ENCODE data around the gene SLCO4A1.

Gene SLCO4A1

DNA sequence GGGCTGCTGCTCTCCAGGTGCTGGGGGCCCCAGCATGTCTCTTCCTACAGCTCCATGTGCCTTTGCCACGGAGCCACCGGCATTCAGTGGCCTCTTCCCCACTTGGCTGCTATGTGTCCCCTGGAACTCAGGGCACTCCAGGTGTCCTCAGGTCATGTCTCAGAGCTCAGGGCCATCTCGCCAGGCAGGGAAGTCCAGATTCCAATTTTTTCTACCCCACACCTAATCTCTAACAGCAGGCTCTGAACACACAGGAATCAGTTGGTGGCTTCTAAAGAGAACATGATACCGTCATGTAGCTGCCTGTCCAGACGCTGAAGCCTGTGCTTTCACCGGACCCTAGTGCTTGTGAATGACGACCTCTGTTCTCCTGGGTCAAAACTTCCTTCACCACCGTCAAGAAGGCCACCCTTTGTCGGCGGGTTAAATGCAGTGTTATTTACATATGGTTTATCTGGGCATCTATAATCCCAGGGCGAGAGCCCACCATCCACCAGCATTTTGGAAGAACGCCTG lies 4.2 kb upstream of the SLCO4A1 start:
- no peak overlapping the region for H3K9ac ChIP-seq (ENCODE audit: low read length)
- H3K4me3 ChIP-seq (ENCODE audit: low read length) = no peak overlapping the region
- H3K36me3 ChIP-seq (ENCODE audit: control insufficient read depth, insufficient read depth, low read length) = no peaks in the 10 kb centered on the region
- H3K27me3 ChIP-seq (ENCODE audit: control insufficient read depth, insufficient read depth, low read length) = peaks cover 21% of the 10 kb centered on the region
- peaks cover 9% of the 10 kb centered on the region for H3K4me1 ChIP-seq (ENCODE audit: control insufficient read depth, insufficient read depth, low read length)
- H3K9me3 ChIP-seq (ENCODE audit: control insufficient read depth, low read length) = no peaks in the 10 kb centered on the region

DNA sequence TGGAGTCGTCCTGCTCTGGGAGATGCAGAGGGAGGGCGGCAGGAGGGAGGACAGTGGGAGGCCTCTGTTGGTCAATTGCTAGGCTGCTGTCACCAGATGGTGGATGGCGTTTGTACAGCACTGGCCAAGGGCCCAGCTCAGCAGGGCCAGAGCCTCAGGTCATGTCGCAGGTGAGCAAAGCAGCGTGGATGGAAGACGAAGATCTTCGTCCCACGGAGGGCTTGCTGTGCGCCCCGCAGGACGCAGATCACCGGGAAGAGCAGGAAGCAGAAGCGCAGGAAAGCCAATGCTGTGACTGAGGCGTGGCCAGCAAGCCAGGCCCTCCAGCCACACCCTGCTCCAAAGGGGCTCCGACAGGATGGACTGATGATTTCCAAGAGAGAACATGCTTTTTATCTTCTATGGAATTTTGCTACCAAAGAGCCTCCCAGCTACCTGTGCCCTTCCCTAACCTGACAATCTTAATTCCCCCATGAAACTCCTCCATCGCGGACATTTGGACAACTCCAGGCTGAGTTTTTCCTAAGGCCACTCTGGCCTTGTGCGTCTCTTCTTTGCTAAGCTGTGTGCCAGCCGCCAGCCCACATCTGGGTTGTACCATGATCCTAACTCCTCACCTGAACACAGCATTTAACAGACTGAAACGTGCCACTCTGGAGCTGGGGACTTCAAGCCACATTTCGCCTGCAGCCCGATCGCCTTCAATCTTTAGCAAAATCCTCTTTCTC lies 3.5 kb upstream of the SLCO4A1 start:
- no peaks in the 10 kb centered on the region for H3K9me3 ChIP-seq (ENCODE audit: control insufficient read depth, low read length)
- H3K36me3 ChIP-seq (ENCODE audit: control insufficient read depth, insufficient read depth, low read length) = no peaks in the 10 kb centered on the region
- H3K4me3 ChIP-seq (ENCODE audit: low read length) = no peak overlapping the region
- no peak overlapping the region for H3K9ac ChIP-seq (ENCODE audit: low read length)
- H3K27me3 ChIP-seq (ENCODE audit: control insufficient read depth, insufficient read depth, low read length) = peaks cover 21% of the 10 kb centered on the region
- peaks cover 16% of the 10 kb centered on the region for H3K4me1 ChIP-seq (ENCODE audit: control insufficient read depth, insufficient read depth, low read length)

DNA sequence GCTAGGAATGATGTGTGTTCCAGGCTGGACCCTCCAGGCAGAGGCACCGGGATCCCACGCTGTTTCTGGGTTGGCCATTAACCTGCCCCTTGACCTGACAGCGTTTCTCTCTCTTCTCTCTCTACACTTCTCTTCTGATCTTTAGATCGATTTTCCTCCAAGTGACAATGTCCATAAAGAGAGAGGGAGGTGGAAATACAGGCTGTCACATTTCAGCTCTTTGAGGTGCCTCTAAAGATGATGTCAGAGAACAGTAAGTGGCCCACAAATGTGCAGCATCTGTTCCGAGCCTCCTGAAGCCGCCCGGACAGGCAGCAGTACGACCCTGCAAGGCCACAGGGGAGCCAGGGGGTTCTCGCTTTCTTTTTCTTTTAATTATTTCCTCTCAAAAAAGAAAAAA lies 2.5 kb upstream of the SLCO4A1 start:
- Histone ChIP-seq H3K9me3 (ENCODE audit: control insufficient read depth, low read length) (no peaks in the 10 kb centered on the region), H3K4me3 (ENCODE audit: low read length) (no peak overlapping the region), H3K4me1 (ENCODE audit: control insufficient read depth, insufficient read depth, low read length) (peaks cover 25% of the 10 kb centered on the region), H3K36me3 (ENCODE audit: control insufficient read depth, insufficient read depth, low read length) (no peaks in the 10 kb centered on the region), H3K27me3 (ENCODE audit: control insufficient read depth, insufficient read depth, low read length) (peaks cover 16% of the 10 kb centered on the region), H3K9ac (ENCODE audit: low read length) (no peak overlapping the region)

DNA sequence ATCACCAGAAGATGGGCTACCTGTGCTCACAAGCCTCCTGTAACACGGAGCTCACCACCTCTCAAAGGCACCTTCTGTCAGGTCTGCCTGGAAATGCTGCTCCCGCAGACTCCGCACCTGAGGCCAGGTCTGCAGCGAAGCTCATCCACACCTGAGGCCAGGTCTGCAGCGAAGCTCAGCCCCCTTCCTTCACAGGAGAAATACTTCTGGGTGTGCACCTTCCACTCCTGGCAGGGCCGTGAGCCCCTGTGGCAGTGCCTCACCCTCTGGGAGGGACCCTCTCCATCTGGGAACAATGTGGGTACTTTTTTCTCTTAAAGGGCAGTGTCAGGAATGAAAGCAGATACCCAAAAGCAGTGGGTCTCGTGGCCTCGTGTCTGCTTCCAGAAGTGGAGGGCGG lies 1.4 kb upstream of the SLCO4A1 start:
- Histone ChIP-seq H3K27me3 (ENCODE audit: control insufficient read depth, insufficient read depth, low read length) (peaks cover 11% of the 10 kb centered on the region), H3K9ac (ENCODE audit: low read length) (no peak overlapping the region), H3K9me3 (ENCODE audit: control insufficient read depth, low read length) (no peaks in the 10 kb centered on the region), H3K4me3 (ENCODE audit: low read length) (no peak overlapping the region), H3K4me1 (ENCODE audit: control insufficient read depth, insufficient read depth, low read length) (peaks cover 36% of the 10 kb centered on the region), H3K36me3 (ENCODE audit: control insufficient read depth, insufficient read depth, low read length) (no peaks in the 10 kb centered on the region)

DNA sequence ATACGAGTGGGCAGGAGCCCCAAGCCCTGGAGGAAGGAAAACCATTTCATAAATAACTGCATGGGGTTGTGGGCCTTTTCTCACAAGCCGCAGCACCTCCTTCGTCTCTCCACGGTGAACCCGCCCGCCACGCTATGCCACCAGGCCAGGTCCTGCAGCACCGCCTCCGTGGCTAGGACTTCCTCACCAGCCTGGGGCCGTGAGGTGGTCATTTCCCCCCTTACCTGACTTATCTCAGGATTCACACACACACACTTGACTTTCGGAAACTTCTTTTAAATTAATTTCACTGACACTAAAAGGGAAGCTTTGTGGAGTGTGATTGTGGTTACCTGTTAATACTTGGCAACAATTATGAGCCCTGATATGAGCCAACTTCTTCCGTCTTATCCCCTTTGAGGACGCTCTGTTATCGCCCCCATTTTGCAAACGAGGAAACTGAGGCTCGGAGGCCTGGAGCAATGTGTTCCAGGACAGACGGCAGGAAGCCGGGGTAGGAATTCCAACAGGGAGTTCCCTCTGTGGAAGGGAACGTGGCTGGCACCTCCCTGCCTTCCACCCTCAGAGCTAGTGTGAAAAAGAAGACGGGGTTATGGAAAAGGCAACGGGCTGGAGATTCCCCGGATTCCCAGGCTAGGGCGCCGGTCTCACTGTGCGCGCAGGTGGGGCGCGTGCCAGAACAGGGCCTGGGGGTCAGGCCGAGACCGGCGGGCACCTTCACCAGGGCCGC lies 817 bp upstream of the SLCO4A1 start:
- H3K36me3 ChIP-seq (ENCODE audit: control insufficient read depth, insufficient read depth, low read length) = no peaks in the 10 kb centered on the region
- H3K4me1 ChIP-seq (ENCODE audit: control insufficient read depth, insufficient read depth, low read length) = peaks cover 42% of the 10 kb centered on the region
- H3K4me3 ChIP-seq (ENCODE audit: low read length) = no peak overlapping the region
- peak overlapping the region; percentile 82 for H3K9ac ChIP-seq (ENCODE audit: low read length)
- H3K27me3 ChIP-seq (ENCODE audit: control insufficient read depth, insufficient read depth, low read length) = peaks cover 7% of the 10 kb centered on the region
- H3K9me3 ChIP-seq (ENCODE audit: control insufficient read depth, low read length) = no peaks in the 10 kb centered on the region

DNA sequence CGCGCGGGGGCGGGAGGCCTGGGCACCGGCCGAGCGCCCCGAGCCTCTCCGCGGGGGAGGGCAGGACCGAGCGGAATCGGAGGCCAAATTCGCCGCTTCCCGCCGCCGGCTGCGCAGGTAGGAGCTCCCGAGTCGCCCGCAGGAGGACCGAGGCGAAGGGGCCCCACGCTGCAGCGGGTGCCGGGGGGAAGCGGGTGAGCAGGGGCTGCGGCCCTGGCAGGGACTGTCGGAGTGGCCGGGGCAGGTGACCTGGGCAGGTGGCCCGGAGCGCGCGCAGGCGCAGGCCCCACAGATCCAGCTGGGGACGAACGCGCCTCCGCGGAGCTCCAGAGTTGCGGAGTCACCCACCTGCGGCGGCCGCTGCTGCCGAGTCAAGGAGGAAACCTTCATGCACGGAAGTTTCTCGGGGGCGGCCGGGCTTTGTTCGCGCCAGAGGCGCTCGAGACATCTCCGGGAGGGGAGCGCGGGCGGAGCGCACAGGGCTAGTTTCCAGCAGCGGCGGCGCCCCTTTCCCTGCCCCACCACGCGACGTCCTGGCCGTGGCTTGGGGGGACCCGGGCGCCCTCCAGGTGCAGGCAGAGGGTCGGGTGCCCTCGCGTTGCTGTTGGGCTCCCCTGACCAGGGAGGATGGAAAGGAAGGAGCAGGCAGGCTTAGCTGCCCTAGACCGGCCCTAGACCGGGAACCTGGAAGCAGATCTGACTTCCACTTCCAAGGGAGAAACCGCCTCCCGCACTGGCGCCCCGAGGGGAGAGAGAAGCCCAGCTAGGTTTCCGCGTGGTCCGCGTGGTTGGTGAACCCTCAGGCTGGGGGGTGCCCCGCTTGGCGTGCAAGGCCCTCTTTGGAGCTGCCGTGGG lies 590 bp downstream of the SLCO4A1 start:
- H3K27me3 ChIP-seq (ENCODE audit: control insufficient read depth, insufficient read depth, low read length) = peaks cover 3% of the 10 kb centered on the region
- H3K4me3 ChIP-seq (ENCODE audit: low read length) = peak overlapping the region; percentile 53
- no peaks in the 10 kb centered on the region for H3K36me3 ChIP-seq (ENCODE audit: control insufficient read depth, insufficient read depth, low read length)
- H3K4me1 ChIP-seq (ENCODE audit: control insufficient read depth, insufficient read depth, low read length) = peaks cover 57% of the 10 kb centered on the region
- no peaks in the 10 kb centered on the region for H3K9me3 ChIP-seq (ENCODE audit: control insufficient read depth, low read length)
- H3K9ac ChIP-seq (ENCODE audit: low read length) = peak overlapping the region; percentile 82

DNA sequence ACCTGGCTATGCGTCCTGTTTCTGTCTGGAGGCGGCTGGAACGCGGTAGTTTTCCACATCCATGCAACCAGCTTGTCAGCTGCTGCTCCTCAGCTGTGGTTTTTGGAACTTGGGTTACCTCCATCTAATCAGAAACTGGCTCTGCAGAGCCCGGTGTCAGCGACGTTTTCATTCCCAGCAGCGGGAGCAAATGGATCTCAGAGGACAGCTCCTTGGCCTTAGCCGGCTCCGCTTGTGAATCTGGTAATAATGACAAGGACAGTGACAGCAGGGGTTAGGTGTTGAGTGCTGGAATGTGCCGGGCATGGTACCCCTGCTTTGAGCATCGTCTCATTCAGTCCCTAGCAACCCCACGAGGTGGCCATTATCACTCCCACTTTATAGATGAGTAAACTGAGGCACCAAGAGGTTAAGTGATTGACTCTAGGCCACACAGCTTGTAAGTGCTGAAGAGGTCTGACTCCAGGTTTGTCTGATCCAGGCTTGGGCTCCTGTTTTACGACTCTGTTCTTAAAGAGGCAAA lies 1.3 kb downstream of the SLCO4A1 start:
- Histone ChIP-seq H3K9me3 (ENCODE audit: control insufficient read depth, low read length) (no peaks in the 10 kb centered on the region), H3K4me1 (ENCODE audit: control insufficient read depth, insufficient read depth, low read length) (peaks cover 63% of the 10 kb centered on the region), H3K27me3 (ENCODE audit: control insufficient read depth, insufficient read depth, low read length) (peaks cover 3% of the 10 kb centered on the region), H3K9ac (ENCODE audit: low read length) (peak overlapping the region; percentile 82), H3K4me3 (ENCODE audit: low read length) (peak overlapping the region; percentile 53), H3K36me3 (ENCODE audit: control insufficient read depth, insufficient read depth, low read length) (no peaks in the 10 kb centered on the region)

DNA sequence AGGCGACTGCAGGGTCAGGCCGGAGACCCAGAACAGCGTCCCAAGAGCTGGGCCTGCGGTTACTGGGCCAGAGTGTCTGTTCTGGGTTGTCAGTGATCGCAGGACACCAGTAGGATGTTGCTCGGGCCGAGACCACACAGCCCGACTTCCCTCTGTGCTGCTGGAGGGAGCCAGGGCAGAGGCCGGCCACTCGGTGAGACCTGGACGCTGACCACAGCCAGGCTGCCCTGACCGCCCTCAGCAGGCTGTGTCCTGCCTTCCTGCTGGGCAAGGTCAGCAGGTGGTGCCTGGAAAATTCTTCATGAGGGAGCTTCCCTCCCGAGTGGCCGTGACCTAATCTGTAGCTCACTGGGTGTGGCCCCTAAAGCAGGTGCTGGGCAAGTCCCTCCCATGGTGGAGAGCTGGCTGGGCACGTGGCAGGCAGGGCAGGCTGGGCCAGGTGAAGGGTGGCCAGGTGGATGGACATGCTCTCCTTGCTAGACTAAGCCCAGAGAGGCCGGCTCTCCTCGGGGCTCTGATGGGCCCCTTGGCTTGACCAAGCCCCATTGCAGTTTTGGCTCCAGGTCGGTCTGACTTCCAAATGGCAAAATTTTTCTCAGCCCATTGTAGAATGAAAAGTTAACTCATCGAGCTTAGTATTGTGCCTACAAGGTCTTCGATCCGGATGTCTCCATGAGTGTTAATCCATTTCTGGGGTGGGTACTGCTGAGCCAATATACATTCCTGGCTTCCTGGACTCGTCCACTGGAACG lies 1.9 kb downstream of the SLCO4A1 start:
- Histone ChIP-seq H3K4me1 (ENCODE audit: control insufficient read depth, insufficient read depth, low read length) (peaks cover 69% of the 10 kb centered on the region), H3K27me3 (ENCODE audit: control insufficient read depth, insufficient read depth, low read length) (peaks cover 3% of the 10 kb centered on the region), H3K36me3 (ENCODE audit: control insufficient read depth, insufficient read depth, low read length) (no peaks in the 10 kb centered on the region), H3K4me3 (ENCODE audit: low read length) (no peak overlapping the region), H3K9ac (ENCODE audit: low read length) (peak overlapping the region; percentile 82), H3K9me3 (ENCODE audit: control insufficient read depth, low read length) (no peaks in the 10 kb centered on the region)

DNA sequence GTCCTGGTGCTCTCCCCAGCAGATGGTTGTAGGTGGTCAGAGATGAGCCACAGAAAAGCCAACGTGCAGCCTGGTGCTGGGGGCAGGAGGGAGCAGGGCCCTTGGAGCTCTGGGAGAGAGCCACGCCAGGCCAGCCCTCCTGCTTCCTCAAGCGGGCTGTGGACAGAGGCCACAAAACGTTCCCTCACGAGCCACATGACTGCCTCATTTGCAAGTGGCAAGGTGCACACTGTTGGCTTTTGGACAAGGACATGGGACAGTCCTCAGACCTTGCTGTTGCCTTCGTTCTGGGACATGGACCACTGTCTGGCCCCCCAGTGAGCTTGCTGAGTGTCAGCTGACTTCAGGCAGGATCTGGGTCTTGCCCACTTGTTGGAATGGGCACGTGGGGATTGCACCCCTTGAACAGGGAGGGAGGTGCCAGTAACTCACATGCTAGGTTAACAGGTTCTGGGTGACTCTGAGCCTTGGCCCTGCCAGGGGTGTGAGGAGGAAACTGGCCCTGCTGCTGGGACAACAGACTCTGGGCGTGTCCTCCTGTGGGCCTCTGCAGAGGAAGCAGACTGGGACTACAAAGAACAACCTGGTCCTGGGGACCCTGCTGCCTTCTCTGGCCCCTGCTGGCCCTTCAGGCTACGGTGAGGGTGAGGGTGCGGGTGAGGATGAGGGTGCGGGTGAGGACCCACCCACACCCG lies 2.6 kb downstream of the SLCO4A1 start:
- Histone ChIP-seq H3K9me3 (ENCODE audit: control insufficient read depth, low read length) (no peaks in the 10 kb centered on the region), H3K4me3 (ENCODE audit: low read length) (no peak overlapping the region), H3K4me1 (ENCODE audit: control insufficient read depth, insufficient read depth, low read length) (peaks cover 76% of the 10 kb centered on the region), H3K27me3 (ENCODE audit: control insufficient read depth, insufficient read depth, low read length) (peaks cover 3% of the 10 kb centered on the region), H3K9ac (ENCODE audit: low read length) (peak overlapping the region; percentile 82), H3K36me3 (ENCODE audit: control insufficient read depth, insufficient read depth, low read length) (no peaks in the 10 kb centered on the region)

DNA sequence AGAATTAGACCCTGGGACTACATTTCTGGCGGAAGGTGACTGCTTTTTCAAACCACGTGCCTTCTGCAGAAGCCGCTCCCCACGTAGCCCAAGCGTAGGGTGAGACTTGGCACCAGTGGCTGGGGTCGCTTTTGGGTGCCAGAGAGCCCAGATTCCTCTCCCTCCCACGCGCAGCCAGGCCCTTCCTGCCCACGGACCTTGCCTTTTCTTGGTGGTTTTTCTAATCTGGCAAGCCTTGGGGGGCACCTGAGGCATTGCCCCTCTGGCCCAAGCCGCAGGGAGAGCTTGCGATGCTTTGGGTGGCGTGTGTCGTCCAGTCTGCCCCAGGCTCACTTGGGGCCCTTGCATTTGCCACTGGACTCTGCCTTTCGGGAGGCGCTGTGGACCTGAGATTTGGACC lies 3.3 kb downstream of the SLCO4A1 start:
- H3K9ac ChIP-seq (ENCODE audit: low read length) = peak overlapping the region; percentile 82
- H3K36me3 ChIP-seq (ENCODE audit: control insufficient read depth, insufficient read depth, low read length) = no peaks in the 10 kb centered on the region
- no peaks in the 10 kb centered on the region for H3K9me3 ChIP-seq (ENCODE audit: control insufficient read depth, low read length)
- H3K4me3 ChIP-seq (ENCODE audit: low read length) = no peak overlapping the region
- H3K4me1 ChIP-seq (ENCODE audit: control insufficient read depth, insufficient read depth, low read length) = peaks cover 83% of the 10 kb centered on the region
- peaks cover 3% of the 10 kb centered on the region for H3K27me3 ChIP-seq (ENCODE audit: control insufficient read depth, insufficient read depth, low read length)
